BJ (cell line): ENCODE data around the gene HSD17B1. TPM values are rescaled to one million over a fixed set of nuclear protein-coding genes. Genes with fewer than 3 reads are reported as not detected.
"Not testable (repeated sequence)": the region's sequence is repeated elsewhere in the genome, so short reads cannot be mapped to it uniquely, and the experiment has no call there.

ENCODE experiments used
- CTCF ChIA-PET: fragments of 350-600 bp; formaldehyde crosslinking; extraction: SDS; loops from one replicate; lab custom pipeline; 2021; ENCODE audit warnings: antibody characterized with exemption, inconsistent platforms; lab: Yijun Ruan, JAX
- POLR2A ChIA-PET: fragments of 300-600 bp; sonication (Branson Sonifier 250); formaldehyde crosslinking; extraction: SDS; loops from one replicate; lab custom pipeline; 2021; ENCODE audit warnings: antibody characterized with exemption; lab: Charles Lee
- DNase-seq: peaks from one replicate; pipeline ENCODE4 v3.0.0-alpha.2; 2011; ENCODE audit warnings: low read depth
- H3K27me3 ChIP-seq: 2 replicates; pipeline ENCODE4 v1.6.0; 2011; ENCODE audit warnings: low read length; ENCODE audit not compliant: control insufficient read depth, insufficient read depth
- H3K36me3 ChIP-seq: 2 replicates; pipeline ENCODE4 v1.5.1; 2011; ENCODE audit warnings: low read length; ENCODE audit not compliant: control insufficient read depth, insufficient read depth
- H3K4me3 ChIP-seq: 2 replicates; pipeline ENCODE4 v1.5.1; 2011; ENCODE audit warnings: low read depth, mild to moderate bottlenecking, control low read depth, low read length
- polyA plus RNA-seq: library from polyadenylated mRNA; depleted of rRNA; stranded (reverse); fragments of >200 nt; gene quantifications from 2 replicates; pipeline ENCODE4 v1.2.3, GENCODE V29; 2011
- TF ChIP-seq, protein P1 (sequence below): IDR thresholded peaks from 2 replicates; pipeline ENCODE4 v1.5.1; 2011; ENCODE audit warnings: low read depth, mild to moderate bottlenecking, control low read depth, inconsistent platforms, low read length, moderate library complexity; ENCODE audit not compliant: insufficient read depth

HSD17B1 gene
- polyA plus RNA-seq, 1 experiment: 0.49 TPM

- ChIA-PET CTCF (interaction anchor here (0.8 kb wide), 1 partner anchor 39 kb away, joined by 3 read pairs; the partner anchor contains the start of gene PSMC3IP), POLR2A (no interaction called here)
- Histone ChIP-seq H3K27me3 (no peaks in the 10 kb centered on the region), H3K4me3 (no peak overlapping the region), H3K36me3 (peaks cover 19% of the 10 kb centered on the region)
- no peak for DNase-seq
- TF ChIP-seq, protein P1, sequence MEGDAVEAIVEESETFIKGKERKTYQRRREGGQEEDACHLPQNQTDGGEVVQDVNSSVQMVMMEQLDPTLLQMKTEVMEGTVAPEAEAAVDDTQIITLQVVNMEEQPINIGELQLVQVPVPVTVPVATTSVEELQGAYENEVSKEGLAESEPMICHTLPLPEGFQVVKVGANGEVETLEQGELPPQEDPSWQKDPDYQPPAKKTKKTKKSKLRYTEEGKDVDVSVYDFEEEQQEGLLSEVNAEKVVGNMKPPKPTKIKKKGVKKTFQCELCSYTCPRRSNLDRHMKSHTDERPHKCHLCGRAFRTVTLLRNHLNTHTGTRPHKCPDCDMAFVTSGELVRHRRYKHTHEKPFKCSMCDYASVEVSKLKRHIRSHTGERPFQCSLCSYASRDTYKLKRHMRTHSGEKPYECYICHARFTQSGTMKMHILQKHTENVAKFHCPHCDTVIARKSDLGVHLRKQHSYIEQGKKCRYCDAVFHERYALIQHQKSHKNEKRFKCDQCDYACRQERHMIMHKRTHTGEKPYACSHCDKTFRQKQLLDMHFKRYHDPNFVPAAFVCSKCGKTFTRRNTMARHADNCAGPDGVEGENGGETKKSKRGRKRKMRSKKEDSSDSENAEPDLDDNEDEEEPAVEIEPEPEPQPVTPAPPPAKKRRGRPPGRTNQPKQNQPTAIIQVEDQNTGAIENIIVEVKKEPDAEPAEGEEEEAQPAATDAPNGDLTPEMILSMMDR: no peak
Measured at GRCh38 chr17:42538482-42538881, 14.2 kb upstream of the HSD17B1 start.

DNA sequence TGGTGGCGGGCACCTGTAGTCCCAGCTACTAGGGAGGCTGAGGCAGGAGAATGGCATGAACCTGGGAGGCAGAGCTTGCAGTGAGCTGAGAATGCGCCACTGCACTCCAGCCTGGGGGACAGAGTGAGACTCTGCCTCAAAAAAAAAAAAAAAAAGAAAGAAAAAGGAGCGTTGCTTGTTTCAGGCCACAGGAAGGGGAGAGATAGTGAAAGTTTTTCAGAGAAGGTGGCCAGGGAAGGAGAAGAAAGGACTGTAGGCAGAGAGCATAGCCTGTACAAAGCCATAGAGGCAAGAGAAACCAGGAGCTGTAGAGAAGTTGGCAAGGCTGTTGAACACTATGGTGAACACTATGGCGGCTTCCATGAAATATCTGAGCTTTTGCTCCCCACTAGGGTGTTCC is 12.2 kb upstream of the HSD17B1 start:
- ChIA-PET POLR2A (interaction anchor here (0.6 kb wide), 1 partner anchor 182 kb away, joined by 5 read pairs; no protein-coding TSS in a partner anchor), CTCF (interaction anchor here (0.8 kb wide), 1 partner anchor 9 kb away, joined by 3 read pairs; no protein-coding TSS in a partner anchor)
- H3K36me3 ChIP-seq: peaks cover 22% of the 10 kb centered on the region
- not testable (repeated sequence) for H3K27me3 ChIP-seq, H3K4me3 ChIP-seq, DNase-seq

DNA sequence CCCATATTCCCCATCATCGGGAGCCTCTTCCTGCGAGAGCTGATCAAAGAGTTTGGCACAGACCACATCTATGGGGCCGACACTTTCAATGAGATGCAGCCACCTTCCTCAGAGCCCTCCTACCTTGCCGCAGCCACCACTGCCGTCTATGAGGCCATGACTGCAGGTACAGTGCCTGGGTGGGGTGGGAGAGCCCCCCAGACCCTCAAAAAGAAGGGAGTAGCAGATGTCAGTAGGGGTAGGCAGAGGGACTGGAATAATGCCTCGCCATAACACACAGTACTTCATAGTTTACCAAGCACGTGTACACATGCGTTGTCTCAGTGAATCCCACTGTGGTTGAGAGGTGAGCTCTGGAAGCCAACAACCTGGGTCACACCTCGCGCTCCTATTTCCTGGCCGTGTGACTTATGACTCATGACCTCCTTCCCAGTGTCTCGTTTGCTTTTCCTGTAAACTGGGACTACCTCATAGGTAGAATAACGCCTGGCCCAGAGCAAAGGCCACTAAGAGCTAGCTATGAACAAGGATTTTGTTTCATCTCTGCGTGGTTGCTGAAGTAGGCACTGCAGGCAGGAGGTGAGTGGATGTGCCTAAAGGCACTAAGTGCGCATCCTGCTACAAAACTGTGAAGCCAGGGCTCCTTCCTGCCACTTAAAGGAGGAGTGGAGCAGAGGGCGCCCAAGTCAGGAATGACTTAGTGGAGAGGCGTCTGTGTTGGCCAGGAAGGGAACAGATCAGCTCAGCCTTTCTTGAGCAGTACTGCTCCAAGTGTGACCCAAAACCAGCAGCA is 11.5 kb upstream of the HSD17B1 start:
- POLR2A ChIA-PET: no interaction called here
- H3K36me3 ChIP-seq: peaks cover 22% of the 10 kb centered on the region

DNA sequence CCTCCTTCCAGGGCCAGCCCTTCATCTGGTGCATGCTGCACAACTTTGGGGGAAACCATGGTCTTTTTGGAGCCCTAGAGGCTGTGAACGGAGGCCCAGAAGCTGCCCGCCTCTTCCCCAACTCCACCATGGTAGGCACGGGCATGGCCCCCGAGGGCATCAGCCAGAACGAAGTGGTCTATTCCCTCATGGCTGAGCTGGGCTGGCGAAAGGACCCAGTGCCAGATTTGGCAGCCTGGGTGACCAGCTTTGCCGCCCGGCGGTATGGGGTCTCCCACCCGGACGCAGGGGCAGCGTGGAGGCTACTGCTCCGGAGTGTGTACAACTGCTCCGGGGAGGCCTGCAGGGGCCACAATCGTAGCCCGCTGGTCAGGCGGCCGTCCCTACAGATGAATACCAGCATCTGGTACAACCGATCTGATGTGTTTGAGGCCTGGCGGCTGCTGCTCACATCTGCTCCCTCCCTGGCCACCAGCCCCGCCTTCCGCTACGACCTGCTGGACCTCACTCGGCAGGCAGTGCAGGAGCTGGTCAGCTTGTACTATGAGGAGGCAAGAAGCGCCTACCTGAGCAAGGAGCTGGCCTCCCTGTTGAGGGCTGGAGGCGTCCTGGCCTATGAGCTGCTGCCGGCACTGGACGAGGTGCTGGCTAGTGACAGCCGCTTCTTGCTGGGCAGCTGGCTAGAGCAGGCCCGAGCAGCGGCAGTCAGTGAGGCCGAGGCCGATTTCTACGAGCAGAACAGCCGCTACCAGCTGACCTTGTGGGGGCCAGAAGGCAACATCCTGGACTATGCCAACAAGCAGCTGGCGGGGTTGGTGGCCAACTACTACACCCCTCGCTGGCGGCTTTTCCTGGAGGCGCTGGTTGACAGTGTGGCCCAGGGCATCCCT is 9.3 kb upstream of the HSD17B1 start:
- Histone ChIP-seq H3K36me3 (peaks cover 22% of the 10 kb centered on the region), H3K4me3 (no peak overlapping the region), H3K27me3 (no peaks in the 10 kb centered on the region)
- no peak for DNase-seq
- TF ChIP-seq, protein P1: no peak
- ChIA-PET POLR2A (interaction anchor here (0.6 kb wide), 1 partner anchor 349 kb away, joined by 3 read pairs; the partner anchor contains the start of gene GHDC), CTCF (no interaction called here)

More for the DNA sequence above, 11.5 kb upstream of the HSD17B1 start:
- CTCF ChIA-PET: interaction anchor here (0.6 to 1.2 kb wide), 5 partner anchors 9 to 64 kb away, joined by 3 to 5 read pairs (median 3); no protein-coding TSS in a partner anchor
- Histone ChIP-seq H3K27me3 (no peaks in the 10 kb centered on the region), H3K4me3 (no peak overlapping the region)
- no peak for DNase-seq
- TF ChIP-seq, protein P1: no peak

DNA sequence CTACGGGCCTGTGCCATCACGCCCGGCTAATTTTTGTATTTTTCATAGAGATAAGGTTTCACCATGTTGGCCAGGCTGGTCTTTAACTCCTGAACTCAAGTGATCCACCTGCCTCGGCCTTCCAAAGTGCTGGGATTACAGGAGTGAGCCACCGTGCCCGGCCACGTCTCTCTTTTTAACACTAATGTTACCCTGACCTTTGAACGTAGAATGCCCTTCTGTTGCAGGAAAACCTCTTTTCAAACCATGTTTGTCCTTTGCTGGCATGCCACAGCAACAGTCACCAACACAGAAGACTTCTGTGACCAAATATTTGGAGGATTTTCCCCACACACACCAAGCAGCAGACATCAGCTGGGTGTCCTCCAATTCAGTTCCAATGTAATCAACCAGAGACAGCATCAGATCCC is 7.8 kb upstream of the HSD17B1 start:
- ChIA-PET POLR2A (no interaction called here), CTCF (no interaction called here)
- H3K4me3 ChIP-seq: no peak overlapping the region
- TF ChIP-seq, protein P1: no peak
- no peaks in the 10 kb centered on the region for H3K27me3 ChIP-seq
- no peak for DNase-seq
- peaks cover 15% of the 10 kb centered on the region for H3K36me3 ChIP-seq

- CTCF ChIA-PET: interaction anchor here (0.6 kb wide), 1 partner anchor 224 kb away, joined by 4 read pairs; no protein-coding TSS in a partner anchor
Measured at GRCh38 chr17:42545755-42546505, 6.8 kb upstream of the HSD17B1 start.

More at GRCh38 chr17:42545755-42546505, 6.8 kb upstream of the HSD17B1 start:
- H3K27me3 ChIP-seq, DNase-seq, POLR2A ChIA-PET, H3K4me3 ChIP-seq: not testable (repeated sequence)
- peaks cover 15% of the 10 kb centered on the region for H3K36me3 ChIP-seq
